Measurements from ENCODE around the gene SH3BP1.
"Not testable (repeated sequence)": the region's sequence is repeated elsewhere in the genome, so short reads cannot be mapped to it uniquely, and the experiment has no call there.

GRCh38 chr22:37656583-37656982 is 17.1 kb downstream of the SH3BP1 start:
- not testable (repeated sequence) for TF ChIP-seq CTCF (conservative IDR thresholded peaks at IDR 0.05 in 1 of 2, IDR thresholded peaks at IDR 0.05 in 1 of 2; ENCODE audit: low read depth in 1 of 2, low read length in 2 of 2); EZH2 (IDR thresholded peaks at IDR 0.05; ENCODE audit: low read length, missing control alignments)
